ENCODE measurements around the gene TM9SF4. TPM values are rescaled to one million over a fixed set of nuclear protein-coding genes. Genes with fewer than 3 reads are reported as not detected.
A peak's percentile ranks its signal among the peaks of the same experiment; 100 is the strongest.
"Not testable (repeated sequence)": the region's sequence is repeated elsewhere in the genome, so short reads cannot be mapped to it uniquely, and the experiment has no call there.

TM9SF4 gene
- total RNA-seq, 1 experiment from 2014 or later, result 54.4 TPM

DNA sequence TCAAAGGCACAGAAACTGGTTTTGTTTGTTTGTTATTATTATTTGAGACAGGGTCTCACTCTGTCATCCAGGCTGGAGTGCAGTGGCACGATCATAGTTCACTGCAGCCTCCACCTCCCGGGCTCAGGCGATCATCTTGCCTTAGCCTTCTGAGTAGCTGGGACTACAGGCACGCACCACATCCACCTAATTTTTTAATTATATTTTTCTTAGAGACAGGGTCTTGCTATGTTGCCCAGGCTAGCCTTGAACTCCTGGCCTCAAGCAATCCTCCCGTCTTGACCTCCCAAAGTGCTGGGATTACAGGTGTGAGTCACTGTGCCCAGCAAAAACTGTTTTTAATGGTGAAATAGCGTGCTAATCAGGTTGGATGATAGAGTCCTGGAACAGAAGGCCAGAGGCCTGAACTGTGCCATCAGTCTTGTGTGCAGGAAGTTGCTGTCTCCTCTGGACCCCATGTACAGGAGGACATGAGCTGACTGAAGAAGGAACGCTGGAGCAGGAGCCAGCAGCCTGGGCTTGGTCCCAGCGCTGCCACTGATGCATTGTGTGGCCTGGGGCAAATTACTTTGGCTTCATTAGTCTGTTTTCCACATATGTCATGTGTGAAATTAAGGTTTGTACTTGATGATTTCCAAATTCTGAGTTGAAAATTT lies 4.9 kb downstream of the TM9SF4 start:
- H3K4me1 ChIP-seq (ENCODE audit: insufficient read depth, low read length, poor library complexity, severe bottlenecking), result peaks cover 14% of the 10 kb centered on the region
- TF ChIP-seq, protein P1, sequence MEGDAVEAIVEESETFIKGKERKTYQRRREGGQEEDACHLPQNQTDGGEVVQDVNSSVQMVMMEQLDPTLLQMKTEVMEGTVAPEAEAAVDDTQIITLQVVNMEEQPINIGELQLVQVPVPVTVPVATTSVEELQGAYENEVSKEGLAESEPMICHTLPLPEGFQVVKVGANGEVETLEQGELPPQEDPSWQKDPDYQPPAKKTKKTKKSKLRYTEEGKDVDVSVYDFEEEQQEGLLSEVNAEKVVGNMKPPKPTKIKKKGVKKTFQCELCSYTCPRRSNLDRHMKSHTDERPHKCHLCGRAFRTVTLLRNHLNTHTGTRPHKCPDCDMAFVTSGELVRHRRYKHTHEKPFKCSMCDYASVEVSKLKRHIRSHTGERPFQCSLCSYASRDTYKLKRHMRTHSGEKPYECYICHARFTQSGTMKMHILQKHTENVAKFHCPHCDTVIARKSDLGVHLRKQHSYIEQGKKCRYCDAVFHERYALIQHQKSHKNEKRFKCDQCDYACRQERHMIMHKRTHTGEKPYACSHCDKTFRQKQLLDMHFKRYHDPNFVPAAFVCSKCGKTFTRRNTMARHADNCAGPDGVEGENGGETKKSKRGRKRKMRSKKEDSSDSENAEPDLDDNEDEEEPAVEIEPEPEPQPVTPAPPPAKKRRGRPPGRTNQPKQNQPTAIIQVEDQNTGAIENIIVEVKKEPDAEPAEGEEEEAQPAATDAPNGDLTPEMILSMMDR (conservative IDR thresholded peaks at IDR 0.05; ENCODE audit: low read depth, low read length), result no peak
- no peak for TF ChIP-seq EZH2 (IDR thresholded peaks at IDR 0.05; ENCODE audit: borderline replicate concordance, low read depth, low read length, poor library complexity, severe bottlenecking)
- no peaks in the 10 kb centered on the region for H3K27me3 ChIP-seq (replicated peaks; ENCODE audit: insufficient read depth, low read depth, low read length, poor library complexity)
- BruUV-seq (replicated peaks), result no TSS peak
- no peak for DNase-seq (ENCODE audit: low spot score)
- intact Hi-C loops (cut with micrococcal nuclease; ENCODE audit: unreplicated experiment), result no loop called here
- no peaks in the 10 kb centered on the region for H3K9me3 ChIP-seq (ENCODE audit: low read depth, low read length, poor library complexity, severe bottlenecking)
- no peak overlapping the region for H3K4me3 ChIP-seq (ENCODE audit: low read depth, low read length, poor library complexity, severe bottlenecking)
- H3K27ac ChIP-seq (ENCODE audit: low read depth, low read length, poor library complexity, severe bottlenecking), result no peak overlapping the region
- H3K36me3 ChIP-seq (ENCODE audit: insufficient read depth, low read length, poor library complexity, severe bottlenecking), result peaks cover 6% of the 10 kb centered on the region
- CTCF ChIA-PET, result no interaction called here
- POLR2A ChIA-PET (ENCODE audit: low non-redundant PET), result interaction anchor here (0.5 kb wide), 1 partner anchor 76 kb away, joined by 3 read pairs; no protein-coding TSS in a partner anchor

DNA sequence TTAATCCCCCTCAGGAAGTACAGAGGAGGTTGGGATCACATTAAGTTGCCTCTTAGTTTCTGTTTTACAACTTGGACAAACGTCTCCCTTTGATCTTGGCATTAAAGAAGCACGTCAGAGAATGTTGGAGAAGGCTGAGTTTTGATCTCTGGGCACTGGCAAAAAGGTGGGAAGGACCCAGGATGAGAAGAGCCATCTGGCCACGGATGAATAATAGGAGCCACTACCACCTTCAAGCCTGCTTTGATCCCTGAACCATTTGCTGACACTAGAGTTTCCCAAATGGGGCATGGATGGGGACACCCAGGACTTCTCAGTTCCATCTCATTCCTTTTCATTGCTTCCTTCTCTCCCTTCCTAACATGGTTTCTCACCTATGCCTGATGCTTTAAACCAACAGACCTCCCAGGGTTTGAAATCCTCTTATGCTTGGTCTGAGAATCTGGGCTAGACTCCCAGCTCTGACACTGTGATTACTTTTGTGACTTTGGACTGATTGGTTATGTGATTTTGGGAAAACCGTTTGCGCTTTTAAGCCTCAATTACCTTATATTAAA lies 5.8 kb downstream of the TM9SF4 start:
- intact Hi-C loops (cut with micrococcal nuclease; ENCODE audit: unreplicated experiment), result no loop called here
- no TSS peak for BruUV-seq (replicated peaks)
- Histone ChIP-seq H3K9me3 (ENCODE audit: low read depth, low read length, poor library complexity, severe bottlenecking) (no peaks in the 10 kb centered on the region), H3K27ac (ENCODE audit: low read depth, low read length, poor library complexity, severe bottlenecking) (no peak overlapping the region), H3K27me3 (replicated peaks; ENCODE audit: insufficient read depth, low read depth, low read length, poor library complexity) (no peaks in the 10 kb centered on the region), H3K36me3 (ENCODE audit: insufficient read depth, low read length, poor library complexity, severe bottlenecking) (peaks cover 6% of the 10 kb centered on the region), H3K4me3 (ENCODE audit: low read depth, low read length, poor library complexity, severe bottlenecking) (no peak overlapping the region), H3K4me1 (ENCODE audit: insufficient read depth, low read length, poor library complexity, severe bottlenecking) (peaks cover 14% of the 10 kb centered on the region)
- POLR2A ChIA-PET (ENCODE audit: low non-redundant PET), result interaction anchor here (0.5 kb wide), 1 partner anchor 76 kb away, joined by 3 read pairs; no protein-coding TSS in a partner anchor
- CTCF ChIA-PET, result no interaction called here
- TF ChIP-seq, protein P1 (conservative IDR thresholded peaks at IDR 0.05; ENCODE audit: low read depth, low read length), result no peak
- no peak for TF ChIP-seq EZH2 (IDR thresholded peaks at IDR 0.05; ENCODE audit: borderline replicate concordance, low read depth, low read length, poor library complexity, severe bottlenecking)
- DNase-seq (ENCODE audit: low spot score), result no peak

DNA sequence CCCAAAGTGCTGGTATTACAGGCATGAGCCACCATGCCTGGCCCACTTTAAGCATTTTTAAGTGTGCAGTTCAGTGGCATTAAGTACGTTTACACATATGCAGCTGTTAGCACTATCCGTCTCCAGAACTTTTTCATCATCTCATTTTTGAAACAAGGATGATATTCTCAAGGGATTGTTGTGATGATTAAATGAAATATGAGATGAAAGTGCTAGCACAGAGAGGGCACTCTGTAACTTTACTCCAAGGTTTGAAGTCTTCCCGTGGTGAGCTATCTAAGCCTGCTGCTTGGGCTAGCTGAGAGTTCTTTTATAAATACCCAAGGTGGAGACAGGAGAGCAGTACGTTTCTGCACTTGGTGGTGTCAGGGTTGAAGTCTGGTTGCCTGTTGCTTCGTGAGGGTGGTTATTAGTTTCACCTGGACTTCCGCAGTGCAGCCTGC lies 6.6 kb downstream of the TM9SF4 start:
- no peaks in the 10 kb centered on the region for H3K9me3 ChIP-seq (ENCODE audit: low read depth, low read length, poor library complexity, severe bottlenecking)
- ChIA-PET POLR2A (ENCODE audit: low non-redundant PET) (no interaction called here), CTCF (no interaction called here)
- BruUV-seq (replicated peaks), result no TSS peak
- no peak overlapping the region for H3K27ac ChIP-seq (ENCODE audit: low read depth, low read length, poor library complexity, severe bottlenecking)
- no peak for TF ChIP-seq EZH2 (IDR thresholded peaks at IDR 0.05; ENCODE audit: borderline replicate concordance, low read depth, low read length, poor library complexity, severe bottlenecking)
- TF ChIP-seq, protein P1 (conservative IDR thresholded peaks at IDR 0.05; ENCODE audit: low read depth, low read length), result no peak
- H3K27me3 ChIP-seq (replicated peaks; ENCODE audit: insufficient read depth, low read depth, low read length, poor library complexity), result no peaks in the 10 kb centered on the region
- H3K4me1 ChIP-seq (ENCODE audit: insufficient read depth, low read length, poor library complexity, severe bottlenecking), result peaks cover 8% of the 10 kb centered on the region
- H3K4me3 ChIP-seq (ENCODE audit: low read depth, low read length, poor library complexity, severe bottlenecking), result no peak overlapping the region
- peaks cover 6% of the 10 kb centered on the region for H3K36me3 ChIP-seq (ENCODE audit: insufficient read depth, low read length, poor library complexity, severe bottlenecking)
- DNase-seq (ENCODE audit: low spot score), result peak; percentile 29
- intact Hi-C loops (cut with micrococcal nuclease; ENCODE audit: unreplicated experiment), result no loop called here

DNA sequence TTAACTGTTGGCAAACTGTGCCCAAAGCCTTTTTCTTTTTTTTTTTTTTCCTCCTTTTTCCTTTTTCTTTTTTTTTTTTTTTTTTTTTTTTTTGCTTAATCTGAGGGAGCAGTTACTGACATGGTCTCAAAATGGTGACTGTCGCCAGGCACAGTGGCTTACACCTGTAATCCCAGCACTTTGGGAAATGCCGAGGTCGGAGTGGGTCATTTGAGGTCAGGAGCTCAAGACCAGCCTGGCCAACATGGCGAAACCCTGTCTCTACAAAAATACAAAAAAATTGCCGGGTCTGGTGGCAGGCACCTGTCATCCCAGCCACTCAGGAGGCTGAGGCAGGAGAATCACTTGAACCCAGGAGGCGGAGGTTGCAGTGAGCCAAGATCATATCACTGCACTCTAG lies 7.3 kb downstream of the TM9SF4 start:
- H3K4me3 ChIP-seq (ENCODE audit: low read depth, low read length, poor library complexity, severe bottlenecking); H3K9me3 ChIP-seq (ENCODE audit: low read depth, low read length, poor library complexity, severe bottlenecking); H3K4me1 ChIP-seq (ENCODE audit: insufficient read depth, low read length, poor library complexity, severe bottlenecking); CTCF ChIA-PET; DNase-seq (ENCODE audit: low spot score); intact Hi-C loops (cut with micrococcal nuclease; ENCODE audit: unreplicated experiment); H3K27ac ChIP-seq (ENCODE audit: low read depth, low read length, poor library complexity, severe bottlenecking); POLR2A ChIA-PET (ENCODE audit: low non-redundant PET); H3K36me3 ChIP-seq (ENCODE audit: insufficient read depth, low read length, poor library complexity, severe bottlenecking); H3K27me3 ChIP-seq (replicated peaks; ENCODE audit: insufficient read depth, low read depth, low read length, poor library complexity); BruUV-seq (replicated peaks): not testable (repeated sequence)

DNA sequence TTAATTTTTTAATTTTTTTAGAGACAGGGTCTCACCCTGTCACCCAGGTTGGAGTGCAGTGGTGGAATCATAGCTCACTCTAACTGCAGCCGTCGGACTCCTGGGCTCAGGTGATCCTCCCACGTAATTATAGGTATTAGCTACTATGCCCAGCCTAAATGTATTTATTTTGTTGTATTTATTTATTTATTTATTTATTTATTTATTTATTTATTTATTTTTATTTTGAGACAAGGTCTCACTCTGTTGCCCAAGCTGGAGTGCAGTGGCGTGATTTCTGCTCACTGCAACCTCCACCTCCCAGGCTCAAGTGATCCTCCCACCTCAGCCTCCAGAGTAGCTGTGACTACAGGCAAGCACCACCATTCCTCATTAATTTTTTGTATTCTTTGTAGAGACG lies 8.9 kb downstream of the TM9SF4 start:
- BruUV-seq (replicated peaks); H3K4me1 ChIP-seq (ENCODE audit: insufficient read depth, low read length, poor library complexity, severe bottlenecking); DNase-seq (ENCODE audit: low spot score); H3K9me3 ChIP-seq (ENCODE audit: low read depth, low read length, poor library complexity, severe bottlenecking); H3K36me3 ChIP-seq (ENCODE audit: insufficient read depth, low read length, poor library complexity, severe bottlenecking); H3K4me3 ChIP-seq (ENCODE audit: low read depth, low read length, poor library complexity, severe bottlenecking); POLR2A ChIA-PET (ENCODE audit: low non-redundant PET); H3K27ac ChIP-seq (ENCODE audit: low read depth, low read length, poor library complexity, severe bottlenecking); H3K27me3 ChIP-seq (replicated peaks; ENCODE audit: insufficient read depth, low read depth, low read length, poor library complexity); intact Hi-C loops (cut with micrococcal nuclease; ENCODE audit: unreplicated experiment); CTCF ChIA-PET: not testable (repeated sequence)

All from A673 (cell line).